Neural cell (in vitro differentiated cells): ENCODE data around the gene NUP42. TPM values are rescaled to one million over a fixed set of nuclear protein-coding genes. Genes with fewer than 3 reads are reported as not detected.
A peak's percentile ranks its signal among the peaks of the same experiment; 100 is the strongest.

ENCODE experiments used
- H2AFZ ChIP-seq: fragments of 200-600, 300-800 bp; sonication (generic), shearing (Covaris generic); 2 replicates; pipeline ENCODE4 v1.6.0; 2014; ENCODE audit warnings: low read depth, mild to moderate bottlenecking, antibody characterized with exemption, low read length, moderate library complexity
- H3F3A ChIP-seq: fragments of 200-600 bp; shearing (Covaris generic); 2 replicates; pipeline ENCODE4 v1.6.1; 2016; ENCODE audit warnings: mild to moderate bottlenecking, moderate library complexity, mixed read lengths, antibody characterized with exemption, low read length; ENCODE audit not compliant: insufficient read depth, poor library complexity, severe bottlenecking
- H3K27ac ChIP-seq: fragments of 200-600, 300-800 bp; sonication (generic), shearing (Covaris generic); 2 replicates; pipeline ENCODE4 v1.5.1; 2014; ENCODE audit warnings: mild to moderate bottlenecking, low read length, moderate library complexity
- H3K27me3 ChIP-seq: fragments of 300-800, 200-600 bp; sonication (generic), shearing (Covaris generic); 2 replicates; pipeline ENCODE4 v1.6.0; 2014; ENCODE audit warnings: mild to moderate bottlenecking, low read depth, low read length, moderate library complexity; ENCODE audit not compliant: insufficient read depth
- H3K36me3 ChIP-seq: fragments of 300-800, 200-600 bp; sonication (generic), shearing (Covaris generic); 2 replicates; pipeline ENCODE4 v1.5.1; 2014; ENCODE audit warnings: mild to moderate bottlenecking, antibody characterized with exemption, low read length, moderate library complexity; ENCODE audit not compliant: insufficient read depth
- H3K4me2 ChIP-seq: fragments of 300-800, 200-600 bp; sonication (generic), shearing (Covaris generic); 2 replicates; pipeline ENCODE4 v1.6.0; 2014; ENCODE audit warnings: mild to moderate bottlenecking, low read length
- H3K4me3 ChIP-seq: fragments of 300-800, 200-600 bp; sonication (generic), shearing (Covaris generic); 2 replicates; pipeline ENCODE4 v1.5.1; 2014; ENCODE audit warnings: mild to moderate bottlenecking, low read length, moderate library complexity
- H3K79me2 ChIP-seq: fragments of 200-600 bp; shearing (Covaris generic); replicated peaks from 2 replicates; pipeline ENCODE4 v1.6.0; 2014; ENCODE audit warnings: mild to moderate bottlenecking, low read length, moderate library complexity; ENCODE audit not compliant: insufficient read depth
- H3K9ac ChIP-seq: fragments of 300-800, 200-600 bp; sonication (generic), shearing (Covaris generic); 2 replicates; pipeline ENCODE4 v1.6.1; 2016; ENCODE audit warnings: mild to moderate bottlenecking, low read length, mixed read lengths
- H3K9me2 ChIP-seq: fragments of 200-600 bp; shearing (Covaris generic); 2 replicates; pipeline ENCODE4 v1.6.1; 2016; ENCODE audit warnings: mild to moderate bottlenecking, low read length, mixed read lengths; ENCODE audit not compliant: insufficient read depth
- H3K9me3 ChIP-seq: fragments of 200-600, 300-800 bp; sonication (generic), shearing (Covaris generic); 2 replicates; pipeline ENCODE4 v1.6.1; 2016; ENCODE audit warnings: mild to moderate bottlenecking, mixed run types, low read length, moderate library complexity, mixed read lengths
- H4K20me1 ChIP-seq: fragments of 200-600 bp; shearing (Covaris generic); 2 replicates; pipeline ENCODE4 v1.6.1; 2016; ENCODE audit warnings: mild to moderate bottlenecking, mixed run types; ENCODE audit not compliant: insufficient read depth
- CTCF ChIP-seq: fragments of 450-650 bp; IDR thresholded peaks from 2 replicates; pipeline ENCODE4 v1.5.1; 2014; ENCODE audit warnings: antibody characterized with exemption, mild to moderate bottlenecking, moderate library complexity; ENCODE audit not compliant: poor library complexity, severe bottlenecking
- EP300 ChIP-seq: fragments of 450-650 bp; conservative IDR thresholded peaks from 2 replicates; pipeline ENCODE4 v1.6.1; 2014; ENCODE audit warnings: antibody characterized with exemption, mild to moderate bottlenecking, moderate library complexity; ENCODE audit not compliant: poor library complexity, severe bottlenecking
- EZH2 ChIP-seq: fragments of 200-600, 300-800 bp; shearing (Covaris generic), sonication (generic); IDR thresholded peaks from 2 replicates; pipeline ENCODE4 v1.6.1; 2014; ENCODE audit warnings: antibody characterized with exemption, low read length, borderline replicate concordance, mild to moderate bottlenecking; ENCODE audit not compliant: insufficient read depth, poor library complexity, severe bottlenecking
- MXI1 ChIP-seq: fragments of 450-650 bp; conservative IDR thresholded peaks from 2 replicates; pipeline ENCODE4 v1.6.1; 2014; ENCODE audit warnings: antibody characterized with exemption, mild to moderate bottlenecking; ENCODE audit not compliant: poor library complexity, severe bottlenecking
- POLR2AphosphoS5 ChIP-seq: IDR thresholded peaks from 2 replicates; pipeline ENCODE4 v1.6.1; 2012
- RAD21 ChIP-seq: fragments of 450-650 bp; conservative IDR thresholded peaks from 2 replicates; pipeline ENCODE4 v1.6.1; 2014; ENCODE audit warnings: antibody characterized with exemption, mild to moderate bottlenecking, moderate library complexity
- REST ChIP-seq: IDR thresholded peaks from 2 replicates; pipeline ENCODE4 v1.6.1; 2012; ENCODE audit warnings: borderline replicate concordance
- SMC3 ChIP-seq: fragments of 450-650 bp; conservative IDR thresholded peaks from 2 replicates; pipeline ENCODE4 v1.6.1; 2014; ENCODE audit warnings: antibody characterized with exemption, mild to moderate bottlenecking, moderate library complexity; ENCODE audit not compliant: poor library complexity
- TAF1 ChIP-seq: IDR thresholded peaks from 2 replicates; pipeline ENCODE4 v1.6.1; 2012; ENCODE audit warnings: low read depth
- polyA minus RNA-seq: library from RNA; depleted of rRNA, polyadenylated mRNA; stranded (reverse); fragments of >200 nt; gene quantifications from 2 replicates; pipeline ENCODE4 v1.2.3, GENCODE V29; 2014
- polyA plus RNA-seq: library from polyadenylated mRNA; depleted of rRNA; stranded (reverse); fragments of >200 nt; gene quantifications from 2 replicates; pipeline ENCODE4 v1.2.3, GENCODE V29; 2014

NUP42 gene
- polyA plus RNA-seq (106 and 109 TPM in 2 replicates), polyA minus RNA-seq (62.6 and 69.2 TPM in 2 replicates)

- no peak for TF ChIP-seq EZH2
- peak; percentile 93 for TF ChIP-seq REST
- peak; percentile 95 for TF ChIP-seq POLR2AphosphoS5
- peak; percentile 89 for TF ChIP-seq TAF1
- TF ChIP-seq EP300: peak; percentile 74
- TF ChIP-seq MXI1: peak; percentile 97
- TF ChIP-seq CTCF: no peak
- TF ChIP-seq SMC3: peak; percentile 27
- no peak for TF ChIP-seq RAD21
Measured at GRCh38 chr7:23181684-23182553, at the start of gene NUP42. NUP42 (plus strand) TSS chr7:23182048; CDS start chr7:23182086, 38 bp downstream.

GRCh38 chr7:23133797-23134196 is 48.1 kb upstream of the NUP42 start:
- Histone ChIP-seq H3F3A (no peaks in the 10 kb centered on the region), H3K9me3 (peaks cover 4% of the 10 kb centered on the region), H3K9ac (no peak overlapping the region), H3K27ac (no peak overlapping the region), H3K36me3 (no peaks in the 10 kb centered on the region), H2AFZ (no peak overlapping the region), H3K27me3 (no peaks in the 10 kb centered on the region), H3K4me2 (no peak overlapping the region), H3K4me3 (no peak overlapping the region), H4K20me1 (no peaks in the 10 kb centered on the region), H3K79me2 (no peaks in the 10 kb centered on the region), H3K9me2 (no peaks in the 10 kb centered on the region)
- TF ChIP-seq POLR2AphosphoS5 (no peak), REST (no peak), CTCF (no peak), MXI1 (no peak), SMC3 (no peak), RAD21 (no peak), TAF1 (no peak), EP300 (no peak)

More at GRCh38 chr7:23181684-23182553, at the start of gene NUP42:
- Histone ChIP-seq H3K9me3 (no peaks in the 10 kb centered on the region), H3K4me2 (peak within 1 kb of the TSS; percentile 64), H3K27me3 (no peaks in the 10 kb centered on the region), H3F3A (peaks cover 4% of the 10 kb centered on the region), H3K79me2 (peaks cover 35% of the 10 kb centered on the region), H2AFZ (peak within 1 kb of the TSS; percentile 65), H4K20me1 (no peaks in the 10 kb centered on the region), H3K4me3 (peak within 1 kb of the TSS; percentile 86), H3K9ac (peak within 1 kb of the TSS; percentile 86), H3K27ac (peak within 1 kb of the TSS; percentile 90), H3K9me2 (no peaks in the 10 kb centered on the region), H3K36me3 (no peaks in the 10 kb centered on the region)
